Eye (tissue), 1 donor: Measurements from ENCODE around the gene WNT7B.

ENCODE experiments used
- DNase-seq: peaks from one replicate; pipeline ENCODE4 v3.0.0-alpha.2; 2015

The WNT7B gene

DNA sequence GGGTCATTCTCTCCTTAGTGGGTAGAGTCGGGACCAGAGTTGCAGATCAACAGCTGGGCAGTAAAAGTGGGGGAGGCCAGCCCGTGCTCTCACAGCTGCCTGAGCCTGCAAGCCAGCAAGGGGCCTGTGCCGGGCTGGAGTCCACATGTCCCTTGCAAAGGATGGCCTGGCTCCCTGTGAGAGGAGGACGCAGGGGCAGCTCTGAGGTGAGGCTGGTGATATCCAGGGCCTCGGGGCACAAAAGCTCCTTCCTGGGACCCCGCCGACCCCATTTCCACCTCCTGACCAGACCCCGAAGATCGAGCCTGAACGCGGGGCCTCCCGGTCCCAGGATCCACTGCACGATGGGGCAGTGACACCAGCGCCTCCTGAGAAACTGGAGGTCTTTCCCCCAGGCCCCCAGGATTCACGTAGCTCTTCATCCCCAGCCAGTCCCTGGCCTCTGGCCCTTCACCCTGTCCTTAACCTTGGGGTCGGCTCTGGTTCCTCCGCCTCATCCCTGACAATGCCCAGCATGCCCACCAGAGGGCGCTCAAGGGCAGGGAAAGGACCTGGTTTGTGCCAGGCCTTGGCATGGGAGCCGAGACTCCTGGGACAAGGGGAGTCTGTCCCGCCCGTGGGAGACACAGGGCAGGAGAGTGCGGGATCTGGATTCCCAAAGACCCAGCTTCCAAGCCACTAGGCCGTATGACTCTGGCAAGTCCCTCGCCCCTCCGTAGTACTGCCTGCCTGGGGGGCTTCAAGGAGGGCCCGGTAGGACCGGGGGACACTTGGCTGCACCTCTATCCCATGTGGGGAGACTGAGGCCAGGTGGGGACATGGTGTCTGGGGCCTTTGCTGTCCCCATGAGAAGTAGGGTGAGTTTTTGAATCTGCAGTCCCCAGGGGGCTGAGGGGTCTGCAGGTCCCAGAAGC, 17.8 kb upstream of the WNT7B start:
- DNase-seq: peak; percentile 89

DNA sequence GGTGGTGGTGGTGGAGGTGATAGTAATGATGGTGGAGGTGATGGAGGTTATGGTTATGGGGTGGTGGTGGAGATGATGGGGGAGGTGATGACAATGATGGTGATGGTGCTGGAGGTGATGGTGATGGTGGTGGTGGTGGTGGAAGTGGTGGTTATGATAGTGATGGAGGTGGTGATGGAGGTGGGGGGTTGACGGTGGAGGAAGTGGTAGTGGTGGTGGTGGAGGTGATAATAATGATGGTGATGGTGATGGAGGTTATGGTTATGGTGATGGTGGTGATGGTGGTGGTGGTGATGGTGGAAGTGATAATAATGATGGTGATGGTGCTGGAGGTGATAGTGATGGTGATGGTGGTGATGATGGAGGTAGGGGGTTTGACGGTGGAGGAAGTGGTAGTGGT, 16.9 kb upstream of the WNT7B start:
- no peak for DNase-seq

DNA sequence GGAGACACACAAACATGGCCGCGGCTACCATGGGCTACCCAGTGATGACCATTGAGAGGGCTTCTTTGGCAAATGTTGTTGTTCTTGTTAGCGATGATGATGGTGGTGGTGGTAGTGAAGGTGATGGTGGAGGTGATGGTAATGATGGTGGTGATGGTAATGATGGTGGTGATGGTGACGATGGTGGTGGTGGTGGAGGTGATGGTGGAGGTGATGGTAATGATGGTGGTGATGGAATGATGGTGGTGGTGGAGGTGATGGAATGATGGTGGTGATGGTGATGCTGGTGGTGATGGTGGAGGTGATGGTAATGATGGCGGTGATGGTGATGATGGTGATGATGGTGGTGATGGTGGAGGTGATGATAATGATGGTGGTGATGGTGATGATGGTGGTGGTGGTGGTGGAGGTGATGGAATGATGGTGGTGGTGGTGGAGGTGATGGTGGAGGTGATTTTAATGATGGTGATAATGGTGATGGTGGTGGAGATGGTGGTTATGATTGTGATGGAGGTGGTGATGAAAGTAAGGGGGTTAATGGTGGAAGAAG, 16.3 kb upstream of the WNT7B start:
- no peak for DNase-seq

GRCh38 chr22:45992737-45993136, 15.8 kb upstream of the WNT7B start:
- DNase-seq: no peak

DNA sequence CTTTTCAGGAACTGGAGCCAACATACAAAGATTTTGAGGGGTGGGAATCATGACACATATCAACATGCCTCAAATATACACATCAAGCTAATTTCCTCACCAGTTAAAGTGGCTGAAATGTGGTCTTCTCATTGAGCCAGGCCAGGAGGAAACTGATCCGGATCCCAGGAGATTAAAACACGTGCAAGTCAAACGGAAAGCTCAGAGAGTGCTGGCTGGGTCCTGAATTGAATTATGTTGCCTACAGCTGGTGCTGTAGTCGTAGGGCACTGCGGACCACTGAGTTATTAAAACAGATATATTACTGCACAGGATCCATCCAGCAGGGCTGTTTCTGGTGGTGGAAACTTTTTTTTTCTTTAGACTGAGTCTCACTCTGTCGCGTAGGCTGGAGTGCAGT, 14.1 kb upstream of the WNT7B start:
- no peak for DNase-seq

GRCh38 chr22:45987136-45987861, 10.3 kb upstream of the WNT7B start:
- no peak for DNase-seq

GRCh38 chr22:45984316-45984916, 7.5 kb upstream of the WNT7B start:
- no peak for DNase-seq

DNA sequence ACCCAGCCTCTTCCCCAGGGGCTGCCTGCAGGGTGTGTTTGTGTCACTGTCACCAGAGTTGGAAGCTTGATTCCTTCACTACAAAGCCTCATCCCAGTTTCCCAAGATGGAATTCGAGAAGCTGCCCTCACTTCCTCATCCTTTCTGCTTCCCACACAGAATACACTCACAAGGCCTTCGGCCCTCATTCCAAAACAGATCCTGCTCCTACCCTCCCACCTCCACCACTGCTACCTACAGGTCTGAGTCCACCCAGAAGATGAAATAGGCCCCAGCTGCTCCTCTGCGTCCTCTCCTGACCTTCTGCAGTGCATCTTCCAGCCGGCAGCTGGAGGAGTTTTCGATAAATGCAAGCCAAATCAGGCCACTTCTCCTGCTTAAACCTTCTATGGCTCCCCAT, 6.8 kb upstream of the WNT7B start:
- no peak for DNase-seq

GRCh38 chr22:45980761-45981160, 3.8 kb upstream of the WNT7B start:
- DNase-seq: no peak

- DNase-seq: no peak
These were observed 3.3 kb upstream of the WNT7B start for GRCh38 chr22:45980268-45980570.

DNA sequence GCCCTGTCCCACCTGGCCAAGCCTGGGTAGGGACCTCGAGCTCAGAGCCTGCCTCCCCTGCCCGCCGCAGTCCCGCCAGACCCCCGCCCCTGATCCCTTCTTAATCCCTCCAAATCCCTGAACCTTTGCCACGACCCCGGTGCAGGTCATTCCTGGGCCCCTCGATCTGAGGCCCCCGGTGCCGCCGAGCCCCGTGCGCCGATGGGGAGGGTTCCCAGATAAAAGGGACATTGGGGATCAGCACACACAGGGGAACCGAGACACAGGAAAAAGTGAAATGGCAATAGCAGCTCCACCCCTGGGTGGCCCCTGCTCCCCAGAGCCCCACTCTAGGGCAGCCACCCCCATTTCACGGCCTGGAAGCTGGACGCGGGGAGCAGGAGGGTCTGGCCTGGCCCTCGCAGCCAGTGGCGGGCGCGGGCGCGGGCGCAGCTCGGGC, 1.3 kb upstream of the WNT7B start:
- no peak for DNase-seq

DNA sequence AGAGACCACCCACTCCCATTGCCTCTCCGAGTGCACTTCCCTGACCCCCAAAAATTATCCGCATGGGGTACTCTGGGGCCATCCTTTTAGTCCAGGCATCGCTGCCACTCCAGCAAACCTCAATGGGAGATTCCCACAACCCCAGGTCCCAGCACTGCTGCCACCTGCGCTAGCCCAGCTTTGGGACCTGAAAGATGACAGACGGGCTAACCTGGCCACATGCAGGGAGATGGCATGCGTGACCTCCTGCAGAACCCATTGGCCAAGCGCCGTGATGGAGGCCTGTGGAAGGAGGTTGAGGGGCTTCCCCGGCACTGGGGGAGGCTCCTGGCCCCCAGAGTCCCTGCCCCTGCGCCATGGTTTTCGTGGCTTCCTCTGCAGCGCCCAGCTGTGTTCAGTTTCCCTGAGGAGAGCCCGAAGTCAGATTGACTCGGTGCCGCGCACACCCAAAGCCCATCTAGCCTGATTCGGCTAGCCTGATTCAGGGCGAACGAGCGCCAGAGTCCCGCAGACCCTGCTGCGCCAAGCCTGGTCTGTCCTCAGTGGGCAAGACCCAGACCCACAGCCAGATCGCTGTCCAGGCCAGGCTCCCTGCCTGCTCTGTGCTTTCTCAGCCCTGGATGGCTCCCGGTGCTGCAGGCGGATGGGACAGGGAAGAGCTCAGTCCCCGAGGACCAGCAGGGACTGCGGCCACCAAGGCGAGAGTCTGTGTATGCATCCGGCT, 751 bp upstream of the WNT7B start:
- DNase-seq: peak; percentile 53

- DNase-seq: peak; percentile 57
These were observed 534 bp downstream of the WNT7B start for GRCh38 chr22:45976254-45977002.

GRCh38 chr22:45975164-45976161, 1.5 kb downstream of the WNT7B start:
- peak; percentile 53 for DNase-seq

GRCh38 chr22:45974498-45974897, 2.5 kb downstream of the WNT7B start:
- DNase-seq: no peak

DNA sequence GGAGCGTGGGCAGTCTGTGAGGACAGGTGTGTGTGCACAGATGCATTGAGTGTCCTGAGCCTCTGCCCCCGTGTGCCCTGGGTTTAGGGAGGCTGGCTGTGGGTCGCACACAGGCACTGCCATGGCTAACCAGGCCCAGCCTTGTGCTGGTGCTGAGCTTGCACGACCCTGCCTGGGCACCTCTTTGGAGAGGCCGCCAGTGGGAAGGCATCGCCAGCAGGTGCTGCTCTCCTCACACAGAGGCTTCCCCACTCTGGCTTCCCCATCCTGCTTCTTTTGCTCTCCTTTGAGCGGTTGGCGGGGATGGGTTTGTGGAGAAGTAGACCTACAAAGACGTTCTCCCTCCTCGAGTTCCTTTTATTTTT, 4.1 kb downstream of the WNT7B start:
- no peak for DNase-seq

DNA sequence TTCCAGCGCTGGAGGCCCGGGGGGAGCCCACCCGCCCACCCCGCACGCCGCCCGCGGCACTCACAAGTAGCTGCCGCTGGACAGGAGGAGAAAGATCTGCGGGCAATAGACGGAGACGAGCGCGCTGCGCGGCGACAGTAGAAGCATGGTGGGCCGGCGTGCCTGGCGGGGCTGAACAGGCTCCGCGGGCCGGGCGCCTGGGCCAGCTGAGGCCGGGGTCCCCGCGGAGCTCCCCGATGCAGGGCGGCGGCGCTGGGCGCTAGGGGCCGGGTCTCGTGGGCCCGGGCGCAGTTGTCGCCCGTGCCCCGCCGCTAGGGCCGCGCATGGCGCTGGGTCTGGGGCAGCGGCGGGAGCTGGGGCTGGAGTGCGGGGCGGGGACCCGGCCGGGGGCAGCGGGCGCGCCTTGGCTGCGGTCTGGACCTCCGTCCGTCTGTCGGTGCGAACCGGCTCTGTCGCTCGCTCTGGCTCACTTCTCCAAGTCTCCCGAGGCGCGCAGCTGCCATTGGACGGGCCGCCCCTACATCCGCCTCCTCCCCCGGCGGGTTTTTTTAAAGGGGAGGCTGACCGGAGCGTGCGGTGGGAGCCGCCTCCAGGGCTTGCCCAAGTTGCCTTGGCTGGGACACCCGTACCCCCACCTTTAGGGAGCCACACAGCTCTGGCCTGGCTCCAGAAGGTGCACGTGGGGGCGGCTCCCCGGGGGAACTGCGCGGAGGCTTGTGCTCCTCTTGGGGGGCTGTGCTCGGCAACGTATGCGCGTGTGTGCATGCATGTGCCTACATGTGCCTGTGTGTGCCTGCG, 4.7 kb downstream of the WNT7B start:
- peak; percentile 47 for DNase-seq

- DNase-seq: peak; percentile 56
These were observed 5.4 kb downstream of the WNT7B start for GRCh38 chr22:45971408-45972028.

DNA sequence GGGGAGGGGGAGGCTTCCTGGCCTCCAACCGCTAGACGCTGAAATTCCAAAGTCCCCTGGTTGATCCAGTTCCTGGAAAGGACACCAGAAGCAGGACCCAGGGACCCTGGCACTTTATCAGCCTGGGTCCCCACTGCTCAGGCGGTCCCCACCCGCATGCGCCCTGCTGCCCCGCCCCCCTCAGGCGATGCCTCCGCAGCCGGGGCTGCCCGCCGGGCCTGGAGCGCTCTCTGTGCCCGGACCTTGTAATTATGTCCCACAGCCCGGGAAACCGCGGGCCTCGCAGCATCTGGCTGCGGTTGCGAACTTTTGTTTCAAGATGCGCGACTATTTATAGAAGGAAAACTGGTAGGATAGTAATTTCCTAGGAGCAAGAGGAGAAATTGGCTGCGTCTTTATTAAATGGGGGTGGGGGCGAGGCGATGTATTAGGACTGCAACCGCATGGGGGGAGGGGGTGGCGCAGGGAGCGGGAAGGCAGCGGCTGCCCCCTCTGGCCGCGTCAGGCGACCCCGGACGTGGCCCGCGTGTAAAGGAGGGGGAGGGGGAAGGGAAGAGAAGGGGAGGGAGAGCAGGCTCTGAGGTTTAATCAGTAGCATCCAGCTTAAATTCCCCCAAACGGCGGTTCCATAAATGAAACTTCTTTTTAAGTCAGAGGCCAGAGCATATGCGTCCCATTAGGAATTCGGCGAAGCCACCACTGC, 6.1 kb downstream of the WNT7B start:
- peak; percentile 60 for DNase-seq
